ENCODE results near the gene EXTL2. TPM values are rescaled to one million over a fixed set of nuclear protein-coding genes. Genes with fewer than 3 reads are reported as not detected.

The EXTL2 gene
- total and polyA plus RNA-seq, 9 of the 15 experiments (the other 6 are each of a cell fraction or from before 2014, with no cell fraction given) = 8.5 to 40.7 (median 26.0) TPM

GRCh38 chr1:100907887-100908286 is 13.2 kb upstream of the EXTL2 start:
- 78% methylated on average over 1 of the region's 1 CpG for WGBS (ENCODE audit: insufficient coverage, low coverage, missing lambda C conversion rate)
- ChIA-PET CTCF (ENCODE audit: low intra/inter-chr PET ratio) (no interaction called here), POLR2A (interaction anchor here (1.0 to 1.5 kb wide), 2 partner anchors 9 to 12 kb away, joined by 3 to 4 read pairs; partner anchors contain the start of gene SLC30A7)
- no peak for DNase-seq (ENCODE audit: extremely low read depth in 1 of 4, low spot score in 3 of 4)
- Histone ChIP-seq H3K4me2 (ENCODE audit: insufficient read depth, low read length) (no peak overlapping the region), H3K36me3 (ENCODE audit: control insufficient read depth, insufficient read depth, low read length) (peaks cover 63% of the 10 kb centered on the region), H2AFZ (ENCODE audit: low read depth, low read length) (no peak overlapping the region), H3K4me3 (no peak overlapping the region), H3K4me1 (replicated peaks in 1 of 2; ENCODE audit: control insufficient read depth in 2 of 2, insufficient read depth in 2 of 2, low read length in 2 of 2) (no peaks in the 10 kb centered on the region), H3K9me3 (replicated peaks; ENCODE audit: control insufficient read depth, insufficient read depth, low read depth, low read length) (no peaks in the 10 kb centered on the region), H3K9ac (ENCODE audit: insufficient read depth in 1 of 2, low read depth in 2 of 2, low read length in 2 of 2) (no peak overlapping the region), H3K27me3 (ENCODE audit: control insufficient read depth in 2 of 2, insufficient read depth in 2 of 2, low read length in 2 of 2) (no peaks in the 10 kb centered on the region), H3K27ac (ENCODE audit: extremely low read depth, low read depth, low read length) (no peak overlapping the region), H3K79me2 (ENCODE audit: control insufficient read depth, insufficient read depth, low read length) (peaks cover 5% of the 10 kb centered on the region; the same call in 1 of the 3 replicates), H3K9me1 (ENCODE audit: control insufficient read depth, insufficient read depth, low read length) (no peaks in the 10 kb centered on the region), H4K20me1 (replicated peaks; ENCODE audit: control insufficient read depth, insufficient read depth, low read length) (no peaks in the 10 kb centered on the region)
- in situ Hi-C loops (cut with MboI) (no loop called here), intact Hi-C loops (cut with micrococcal nuclease) (no loop called here)
- no peak for ATAC-seq
- TF ChIP-seq CTCFL (IDR thresholded peaks at IDR 0.05; ENCODE audit: borderline replicate concordance, insufficient read depth, low read depth, low read length, poor library complexity, severe bottlenecking) = no peak
- TF ChIP-seq GATA2 (CRISPR knock-in tag; IDR thresholded peaks at IDR 0.05) = no peak
- no peak for TF ChIP-seq ZNF134 (CRISPR knock-in tag; conservative IDR thresholded peaks at IDR 0.05)
- TF ChIP-seq FOXA1 (IDR thresholded peaks at IDR 0.05; ENCODE audit: borderline replicate concordance) = no peak
- no peak for TF ChIP-seq U2AF2 (optimal IDR thresholded peaks at IDR 0.05; ENCODE audit: low read depth, low read length)
- no peak for TF ChIP-seq IFI16 (CRISPR knock-in tag; IDR thresholded peaks at IDR 0.05)
- no peak for TF ChIP-seq ZNF217 (CRISPR knock-in tag; IDR thresholded peaks at IDR 0.05)
- no peak for TF ChIP-seq E2F1 (CRISPR knock-in tag; IDR thresholded peaks at IDR 0.05)
- no peak for TF ChIP-seq BACH1 (tag; IDR thresholded peaks at IDR 0.05)
- no TSS peak for BruUV-seq (replicated peaks)
- no peak for FAIRE-seq
